B cell (primary cell): ENCODE results near the gene ELL3. TPM values are rescaled to one million over a fixed set of nuclear protein-coding genes. Genes with fewer than 3 reads are reported as not detected.

Experiments
- ATAC-seq: fragments of 200-7000 bp; cut with Tn5 transposase; one replicate; pipeline ENCODE4 v1.10.0; 2021; ENCODE audit warnings: low read depth, mild to moderate bottlenecking, moderate number of reproducible peaks, moderate library complexity
- CTCF ChIA-PET: fragments of 350-600 bp; sonication (Branson Sonifier 250); formaldehyde crosslinking; loops from one replicate; lab custom pipeline; 2021; ENCODE audit warnings: antibody characterized with exemption, inconsistent platforms; lab: Charles Lee
- POLR2A ChIA-PET: fragments of 350-600 bp; sonication (Branson Sonifier 250); formaldehyde crosslinking; loops from one replicate; lab custom pipeline; 2021; ENCODE audit warnings: antibody characterized with exemption; lab: Charles Lee
- DNase-seq: peaks from one replicate; pipeline ENCODE4 v3.0.0; 2013
- H2AFZ ChIP-seq: 2 replicates; pipeline ENCODE4 v1.6.1; 2012; ENCODE audit warnings: mild to moderate bottlenecking, low read depth, low read length; ENCODE audit not compliant: insufficient read depth, poor library complexity, severe bottlenecking
- H3K27ac ChIP-seq, 2 donors: 1 replicate in 1 of 2; 2 replicates in 1 of 2; pipeline ENCODE4 v1.5.1; 2012 to 2013; ENCODE audit warnings: low read length in 2 of 2, mild to moderate bottlenecking in 2 of 2, moderate library complexity in 1 of 2
- H3K27me3 ChIP-seq, 4 experiments: fragments of 200-600 bp in 1 of 4; sonication (generic) in 1 of 4; replicated peaks in 1 of 4; 1 replicate in 2 of 4; 2 replicates in 2 of 4; pipeline versions ENCODE4 v1.6.1 to v1.7.0; 2013 to 2016; ENCODE audit warnings: low read length in 3 of 4, mild to moderate bottlenecking in 2 of 4, mixed read lengths in 1 of 4, moderate library complexity in 1 of 4; ENCODE audit not compliant: insufficient read depth in 4 of 4, control insufficient read depth in 3 of 4; ENCODE audit errors: control extremely low read depth in 1 of 4
- H3K36me3 ChIP-seq, 2 experiments: replicated peaks in 1 of 2; 1 replicate in 1 of 2; 2 replicates in 1 of 2; pipeline versions ENCODE4 v1.6.1 to v1.7.1; 2013; ENCODE audit warnings: low read length in 1 of 2; ENCODE audit not compliant: insufficient read depth in 2 of 2, control insufficient read depth in 1 of 2; ENCODE audit errors: control extremely low read depth in 1 of 2, extremely low read depth in 1 of 2
- H3K4me1 ChIP-seq, 2 donors: fragments of 200-600 bp in 1 of 2; sonication (generic) in 1 of 2; 1 replicate in 1 of 2; 2 replicates in 1 of 2; pipeline versions ENCODE4 v1.5.1 to v1.6.1; 2013 to 2017; ENCODE audit warnings: low read length in 2 of 2; ENCODE audit not compliant: control insufficient read depth in 2 of 2, insufficient read depth in 2 of 2
- H3K4me2 ChIP-seq: replicated peaks from 2 replicates; pipeline ENCODE3; 2012; ENCODE audit warnings: mild to moderate bottlenecking, low read depth, low read length; ENCODE audit not compliant: poor library complexity, severe bottlenecking
- H3K4me3 ChIP-seq, 5 experiments: fragments of 200-600 bp in 1 of 5; sonication (generic) in 1 of 5; 1 replicate in 3 of 5; 2 replicates in 2 of 5; pipeline versions ENCODE4 v1.5.1 to v1.7.0; 2011 to 2016; ENCODE audit warnings: low read length in 4 of 5, mild to moderate bottlenecking in 4 of 5, low read depth in 2 of 5, control low read depth in 1 of 5, moderate library complexity in 1 of 5; ENCODE audit not compliant: insufficient read depth in 1 of 5; ENCODE audit errors: control extremely low read depth in 1 of 5, extremely low read depth in 1 of 5
- H3K79me2 ChIP-seq: fragments of 200-600 bp; sonication (generic); one replicate; pipeline ENCODE4 v1.6.0; 2016; ENCODE audit warnings: low read length; ENCODE audit not compliant: control insufficient read depth, insufficient read depth
- H3K9ac ChIP-seq: fragments of 200-600 bp; sonication (generic); 2 replicates; pipeline ENCODE4 v1.6.1; 2017; ENCODE audit warnings: mild to moderate bottlenecking, low read length, moderate library complexity
- H3K9me3 ChIP-seq, 3 donors: one replicate each; pipeline versions ENCODE4 v1.6.1 to v1.7.1; 2013; ENCODE audit warnings: low read length in 2 of 3; ENCODE audit not compliant: control insufficient read depth in 2 of 3, insufficient read depth in 1 of 3; ENCODE audit errors: control extremely low read depth in 1 of 3
- H4K20me1 ChIP-seq: 2 replicates; pipeline ENCODE4 v1.6.0; 2012; ENCODE audit warnings: mild to moderate bottlenecking, low read length; ENCODE audit not compliant: insufficient read depth, control insufficient read depth, poor library complexity, severe bottlenecking
- H3K27ac Mint-ChIP-seq: one replicate; pipeline ENCODE4 v1.8.0; 2021; ENCODE audit warnings: mixed read lengths
- H3K27me3 Mint-ChIP-seq: one replicate; pipeline ENCODE4 v1.8.0; 2021; ENCODE audit warnings: mixed read lengths
- H3K4me1 Mint-ChIP-seq: one replicate; pipeline ENCODE4 v1.8.0; 2021; ENCODE audit warnings: mixed read lengths
- H3K4me3 Mint-ChIP-seq: one replicate; pipeline ENCODE4 v1.8.0; 2021; ENCODE audit warnings: mixed read lengths
- H3K9me3 Mint-ChIP-seq: one replicate; pipeline ENCODE4 v1.8.0; 2022; ENCODE audit warnings: mixed read lengths; ENCODE audit not compliant: insufficient read depth
- CTCF ChIP-seq: fragments of 200-600 bp; IDR thresholded peaks from one replicate; pipeline ENCODE4 v1.8.0; 2022; ENCODE audit warnings: antibody characterized with exemption, mild to moderate bottlenecking
- EZH2 ChIP-seq: IDR thresholded peaks from 2 replicates; pipeline ENCODE4 v1.6.1; 2012; ENCODE audit warnings: borderline replicate concordance, low read depth, mild to moderate bottlenecking, moderate library complexity, low read length; ENCODE audit not compliant: insufficient read depth, poor library complexity, severe bottlenecking
- WGBS: methylation state at CpG from one replicate; pipeline ENCODE4 v1.1.5; 2013; ENCODE audit warnings: missing lambda C conversion rate; ENCODE audit not compliant: insufficient coverage; 5-methylcytosine and 5-hydroxymethylcytosine counted together
- intact Hi-C: fragments of 100-400 bp; cut with micrococcal nuclease; formaldehyde crosslinking; loops from one replicate; pipeline ENCODE4 v1.10.0; 2022
- polyA plus RNA-seq: library from polyadenylated mRNA; depleted of rRNA; stranded (reverse); fragments of >200 nt; gene quantifications from 2 replicates; pipeline ENCODE4 v1.2.3, GENCODE V29; 2012
- total RNA-seq, 2 donors: library from RNA; stranded (reverse); fragments of 120-200 nt in 1 of 2; gene quantifications; 1 replicate in 1 of 2; 2 replicates in 1 of 2; pipeline versions ENCODE4 v1.2.3 to v1.2.4, GENCODE V29; 2013 to 2022

Gene ELL3
- total and polyA plus RNA-seq, 2 donors (not counting 1 experiment from before 2014, with no cell fraction given) = 22.0 to 88.8 TPM

- TF ChIP-seq EZH2 (no peak), CTCF (no peak)
- WGBS = 8% methylated on average over 21 of the region's 33 CpGs
Observed at GRCh38 chr15:43792761-43793476, 16.2 kb upstream of the ELL3 start.

More at GRCh38 chr15:43792761-43793476, 16.2 kb upstream of the ELL3 start:
- Histone ChIP-seq H3K79me2 (peaks cover 28% of the 10 kb centered on the region), H3K4me1 (peaks cover 37 to 68% of the 10 kb centered on the region in 2 donors), H3K27ac (peak overlapping the region; percentile 96), H3K9me3 (peaks cover 0 to 6% (median 0%) of the 10 kb centered on the region in 3 donors), H3K27me3 (no peaks in the 10 kb centered on the region), H3K9ac (peak overlapping the region; percentile 85), H3K36me3 (peaks cover 0 to 41% of the 10 kb centered on the region in 2 experiments), H4K20me1 (peaks cover 36% of the 10 kb centered on the region), H3K4me3 (peak overlapping the region; percentile 50 to 100 (median 94)), H2AFZ (peak overlapping the region; percentile 67), H3K4me2 (peak overlapping the region; percentile 87)
- H3K27ac Mint-ChIP-seq = peak overlapping the region; percentile 93
- H3K4me1 Mint-ChIP-seq = peaks cover 65% of the 10 kb centered on the region
- DNase-seq (no peak), ATAC-seq (no peak)
- intact Hi-C loops = loop anchor here (1.0 kb wide), 6 partner anchors 7 to 47 kb away; partner anchors contain the start of genes ELL3, HYPK, MFAP1 and PDIA3
- no peaks in the 10 kb centered on the region for H3K9me3 Mint-ChIP-seq
- H3K27me3 Mint-ChIP-seq = no peaks in the 10 kb centered on the region
- peak overlapping the region; percentile 93 for H3K4me3 Mint-ChIP-seq
- CTCF ChIA-PET = interaction anchor here (0.6 to 8.7 kb wide), 3 partner anchors 16 to 26 kb away, joined by 5 to 150 read pairs (median 5); partner anchors contain the start of gene ELL3
- POLR2A ChIA-PET = interaction anchor here (0.5 to 2.8 kb wide), 5 partner anchors 7 to 50 kb away, joined by 4 to 15 read pairs (median 9); partner anchors contain the start of genes ELL3, HYPK, MFAP1 and SERINC4
